HepG2 (cell line): ENCODE measurements around the gene BPIFB2. TPM values are rescaled to one million over a fixed set of nuclear protein-coding genes. Genes with fewer than 3 reads are reported as not detected.
A peak's percentile ranks its signal among the peaks of the same experiment; 100 is the strongest.

Experiments
- CEBPG ChIP-seq: IDR thresholded peaks from 2 replicates; pipeline ENCODE4 v1.6.1; 2016
- EEA1 ChIP-seq: sonication (generic); formaldehyde crosslinking; IDR thresholded peaks from 2 replicates; pipeline ENCODE4 v1.5.1; 2020; ENCODE audit warnings: mild to moderate bottlenecking, missing genetic modification reagents, borderline replicate concordance
- ERF ChIP-seq: IDR thresholded peaks from 2 replicates; pipeline ENCODE4 v1.6.1; 2018; ENCODE audit warnings: missing biosample characterization, missing genetic modification reagents
- HIVEP1 ChIP-seq: sonication (generic); formaldehyde crosslinking; IDR thresholded peaks from 2 replicates; pipeline ENCODE4 v1.4.0; 2020; ENCODE audit warnings: mild to moderate bottlenecking, missing genetic modification reagents
- HOXA5 ChIP-seq: sonication (generic); formaldehyde crosslinking; IDR thresholded peaks from 2 replicates; pipeline ENCODE4 v1.4.0; 2020; ENCODE audit warnings: missing genetic modification reagents
- IKZF1 ChIP-seq: fragments of 450-650 bp; IDR thresholded peaks from 2 replicates; pipeline ENCODE4 v1.7.1; 2016
- IKZF4 ChIP-seq: sonication (generic); formaldehyde crosslinking; IDR thresholded peaks from 2 replicates; pipeline ENCODE4 v1.5.1; 2020; ENCODE audit warnings: borderline replicate concordance, mild to moderate bottlenecking, low read depth, missing genetic modification reagents; ENCODE audit errors: not compliant biosample characterization
- KLF13 ChIP-seq: sonication (generic); formaldehyde crosslinking; IDR thresholded peaks from 2 replicates; pipeline ENCODE4 v1.4.0; 2020; ENCODE audit warnings: mild to moderate bottlenecking, missing genetic modification reagents
- PCBP2 ChIP-seq: fragments of 200-400 bp; formaldehyde crosslinking; optimal IDR thresholded peaks from 2 replicates; pipeline ENCODE3; 2018; ENCODE audit warnings: low read length, low read depth; ENCODE audit not compliant: poor library complexity, severe bottlenecking
- POLR2A ChIP-seq, 2 experiments: IDR thresholded peaks; 2 replicates each; pipeline ENCODE4 v1.6.1; 2011; ENCODE audit warnings: low read depth in 2 of 2, low read length in 2 of 2, mild to moderate bottlenecking in 1 of 2, moderate library complexity in 1 of 2; ENCODE audit not compliant: insufficient read depth in 1 of 2
- PPARG ChIP-seq: conservative IDR thresholded peaks from 2 replicates; pipeline ENCODE4 v1.6.1; 2016; ENCODE audit warnings: missing biosample characterization, missing genetic modification reagents
- SRSF1 ChIP-seq: fragments of 200-400 bp; formaldehyde crosslinking; optimal IDR thresholded peaks from 2 replicates; pipeline ENCODE3; 2017; ENCODE audit warnings: mild to moderate bottlenecking, low read depth, low read length, moderate library complexity
- THYN1 ChIP-seq: sonication (generic); formaldehyde crosslinking; IDR thresholded peaks from 2 replicates; pipeline ENCODE4 v1.8.1; 2023; ENCODE audit warnings: low read depth, mild to moderate bottlenecking, moderate library complexity, missing genetic modification reagents, borderline replicate concordance
- TRIM24 ChIP-seq: sonication (generic); formaldehyde crosslinking; IDR thresholded peaks from 2 replicates; pipeline ENCODE4 v1.8.0; 2022; ENCODE audit warnings: mild to moderate bottlenecking, missing genetic modification reagents
- XBP1 ChIP-seq: sonication (generic); formaldehyde crosslinking; IDR thresholded peaks from 2 replicates; pipeline ENCODE4 v1.5.0; 2020; ENCODE audit warnings: missing genetic modification reagents
- XRCC5 ChIP-seq: fragments of 200-400 bp; formaldehyde crosslinking; optimal IDR thresholded peaks from 2 replicates; pipeline ENCODE3; 2017; ENCODE audit warnings: mild to moderate bottlenecking, low read length
- ZBTB14 ChIP-seq: sonication (generic); formaldehyde crosslinking; IDR thresholded peaks from 2 replicates; pipeline ENCODE4 v1.4.0; 2020; ENCODE audit warnings: missing genetic modification reagents
- ZBTB2 ChIP-seq: sonication (generic); formaldehyde crosslinking; IDR thresholded peaks from 2 replicates; pipeline ENCODE4 v1.8.0; 2022; ENCODE audit warnings: low read depth, missing genetic modification reagents
- ZFP91 ChIP-seq: sonication (generic); formaldehyde crosslinking; IDR thresholded peaks from 2 replicates; pipeline ENCODE4 v1.9.0; 2022; ENCODE audit warnings: missing genetic modification reagents, mild to moderate bottlenecking, borderline replicate concordance
- ZFX ChIP-seq: sonication (generic); formaldehyde crosslinking; IDR thresholded peaks from 2 replicates; pipeline ENCODE4 v1.4.0; 2020; ENCODE audit warnings: mild to moderate bottlenecking, low read depth, missing genetic modification reagents, moderate library complexity
- ZNF20 ChIP-seq: sonication (generic); formaldehyde crosslinking; IDR thresholded peaks from 2 replicates; pipeline ENCODE4 v1.4.0; 2020; ENCODE audit warnings: mild to moderate bottlenecking, moderate library complexity, missing genetic modification reagents
- ZNF556 ChIP-seq: sonication (generic); formaldehyde crosslinking; IDR thresholded peaks from 2 replicates; pipeline ENCODE4 v1.4.0; 2020; ENCODE audit warnings: mild to moderate bottlenecking, missing genetic modification reagents, borderline replicate concordance
- ZNF879 ChIP-seq: sonication (generic); formaldehyde crosslinking; IDR thresholded peaks from 2 replicates; pipeline ENCODE4 v1.8.1; 2023; ENCODE audit warnings: missing genetic modification reagents
- ZSCAN30 ChIP-seq: sonication (generic); formaldehyde crosslinking; IDR thresholded peaks from 2 replicates; pipeline ENCODE4 v1.5.0; 2020; ENCODE audit warnings: mild to moderate bottlenecking, missing genetic modification reagents
- polyA plus RNA-seq, 8 experiments: library from polyadenylated mRNA; depleted of rRNA in 3 of 8; stranded (reverse) in 7 of 8; unstranded in 1 of 8; fragments of >200 nt; fragmentation: Illumina TruSeq in 4 of 8; extraction: Trizol in 4 of 8; gene quantifications; 2 replicates each; pipeline versions ENCODE4 v1.2.1 to v1.2.3, GENCODE V29; 2011 to 2016; ENCODE audit warnings: low read depth in 4 of 8, missing spikeins in 1 of 8, mixed read lengths in 1 of 8; ENCODE audit not compliant: insufficient read depth in 1 of 8
- total RNA-seq, 5 experiments: library from RNA; depleted of rRNA; stranded (reverse); fragments of >200 nt; fragmentation: Illumina TruSeq; extraction: Trizol; gene quantifications; 2 replicates each; pipeline ENCODE4 v1.2.3, GENCODE V29; 2016; ENCODE audit warnings: low read depth in 1 of 5
- TF ChIP-seq, protein P1 (sequence below): sonication (generic); formaldehyde crosslinking; IDR thresholded peaks from 2 replicates; pipeline ENCODE4 v1.4.0; 2020; ENCODE audit warnings: missing genetic modification reagents

BPIFB2 gene
- total and polyA plus RNA-seq, 2 of the 13 experiments (the other 11 are each of a cell fraction or from before 2014, with no cell fraction given), result 54.5 to 902 TPM

- peak; percentile 52 to 63; a peak in 3 of 4 replicates for TF ChIP-seq POLR2A (IDR thresholded peaks at IDR 0.05; ENCODE audit: insufficient read depth in 1 of 2, low read depth in 2 of 2, low read length in 2 of 2)
- TF ChIP-seq TRIM24 (CRISPR knock-in tag), result no peak
- TF ChIP-seq ZBTB14, result no peak
- no peak for TF ChIP-seq IKZF1
- TF ChIP-seq, protein P1, sequence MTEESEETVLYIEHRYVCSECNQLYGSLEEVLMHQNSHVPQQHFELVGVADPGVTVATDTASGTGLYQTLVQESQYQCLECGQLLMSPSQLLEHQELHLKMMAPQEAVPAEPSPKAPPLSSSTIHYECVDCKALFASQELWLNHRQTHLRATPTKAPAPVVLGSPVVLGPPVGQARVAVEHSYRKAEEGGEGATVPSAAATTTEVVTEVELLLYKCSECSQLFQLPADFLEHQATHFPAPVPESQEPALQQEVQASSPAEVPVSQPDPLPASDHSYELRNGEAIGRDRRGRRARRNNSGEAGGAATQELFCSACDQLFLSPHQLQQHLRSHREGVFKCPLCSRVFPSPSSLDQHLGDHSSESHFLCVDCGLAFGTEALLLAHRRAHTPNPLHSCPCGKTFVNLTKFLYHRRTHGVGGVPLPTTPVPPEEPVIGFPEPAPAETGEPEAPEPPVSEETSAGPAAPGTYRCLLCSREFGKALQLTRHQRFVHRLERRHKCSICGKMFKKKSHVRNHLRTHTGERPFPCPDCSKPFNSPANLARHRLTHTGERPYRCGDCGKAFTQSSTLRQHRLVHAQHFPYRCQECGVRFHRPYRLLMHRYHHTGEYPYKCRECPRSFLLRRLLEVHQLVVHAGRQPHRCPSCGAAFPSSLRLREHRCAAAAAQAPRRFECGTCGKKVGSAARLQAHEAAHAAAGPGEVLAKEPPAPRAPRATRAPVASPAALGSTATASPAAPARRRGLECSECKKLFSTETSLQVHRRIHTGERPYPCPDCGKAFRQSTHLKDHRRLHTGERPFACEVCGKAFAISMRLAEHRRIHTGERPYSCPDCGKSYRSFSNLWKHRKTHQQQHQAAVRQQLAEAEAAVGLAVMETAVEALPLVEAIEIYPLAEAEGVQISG (CRISPR knock-in tag), result 0 out of 2 replicates have a peak, but pooled peaks have one; percentile 38
- TF ChIP-seq ZNF20, result 0 out of 2 replicates have a peak, but pooled peaks have one; percentile 28
- TF ChIP-seq SRSF1, result no peak
- no peak for TF ChIP-seq HOXA5 (CRISPR knock-in tag)
- no peak for TF ChIP-seq KLF13
- TF ChIP-seq ZBTB2 (CRISPR knock-in tag), result no peak
- TF ChIP-seq ZFP91 (CRISPR knock-in tag), result peak; percentile 50; the same call in 1 of the 2 replicates
- no peak for TF ChIP-seq CEBPG (CRISPR knock-in tag)
- TF ChIP-seq ZNF879 (CRISPR knock-in tag), result 0 out of 2 replicates have a peak, but pooled peaks have one; percentile 67
- TF ChIP-seq IKZF4 (CRISPR knock-in tag), result no peak
- no peak for TF ChIP-seq ZNF556 (CRISPR knock-in tag)
- no peak; the same call in 1 of the 2 replicates for TF ChIP-seq PPARG (CRISPR knock-in tag)
- no peak for TF ChIP-seq XBP1 (CRISPR knock-in tag)
- TF ChIP-seq HIVEP1, result no peak
- no peak for TF ChIP-seq XRCC5
- no peak for TF ChIP-seq ERF
- no peak for TF ChIP-seq THYN1 (CRISPR knock-in tag)
- no peak for TF ChIP-seq ZSCAN30 (CRISPR knock-in tag)
- no peak for TF ChIP-seq ZFX (CRISPR knock-in tag)
- no peak for TF ChIP-seq EEA1
- no peak for TF ChIP-seq PCBP2
Observed at GRCh38 chr20:33022694-33023438, 15.4 kb downstream of the BPIFB2 start (continued).
